ENCODE measurements around the gene SLC38A2.

The SLC38A2 gene

GRCh38 chr12:46373301-46374296 is 1.0 kb upstream of the SLC38A2 start:
- peak; percentile 56 for DNase-seq

DNA sequence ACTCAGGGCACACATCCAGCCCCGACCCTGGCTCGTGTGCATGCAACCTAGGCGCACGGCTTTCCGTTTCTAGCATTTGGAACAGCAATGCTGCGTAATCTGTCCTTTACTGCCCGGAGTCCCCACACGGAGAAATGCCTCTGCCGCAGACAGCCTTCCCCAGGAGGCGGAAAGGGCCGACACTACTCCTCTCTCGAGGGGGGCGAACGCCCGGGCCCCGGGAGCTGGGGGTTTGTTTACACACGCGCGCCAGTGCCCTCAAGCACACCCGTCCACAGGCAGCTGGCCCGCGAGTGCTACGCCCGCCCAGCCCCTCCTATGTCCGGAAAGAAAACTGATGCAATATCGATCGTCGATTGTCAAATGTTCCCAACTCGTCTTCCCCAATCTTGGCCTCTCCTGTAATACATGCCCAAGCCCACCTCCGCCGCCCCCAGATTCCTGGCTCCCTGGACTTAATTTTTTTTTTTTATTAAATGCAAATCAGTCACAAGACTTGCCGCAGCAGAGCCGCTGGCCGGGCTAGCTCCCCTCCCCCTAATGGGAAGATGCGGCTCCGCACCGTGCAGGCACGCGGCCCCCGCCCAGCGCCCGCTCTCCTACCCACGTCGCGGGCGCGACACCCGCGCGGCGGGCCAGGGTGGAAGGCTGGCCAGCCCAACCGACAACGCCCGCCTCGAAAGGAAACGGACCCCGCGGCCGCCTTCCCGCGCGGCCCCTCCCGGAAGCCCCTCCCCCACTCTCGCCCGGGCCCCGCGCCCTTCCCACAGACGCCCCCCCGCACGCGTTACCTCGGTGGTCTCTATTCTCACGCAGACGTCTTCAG is 642 bp downstream of the SLC38A2 start:
- peak; percentile 65 for DNase-seq

DNA sequence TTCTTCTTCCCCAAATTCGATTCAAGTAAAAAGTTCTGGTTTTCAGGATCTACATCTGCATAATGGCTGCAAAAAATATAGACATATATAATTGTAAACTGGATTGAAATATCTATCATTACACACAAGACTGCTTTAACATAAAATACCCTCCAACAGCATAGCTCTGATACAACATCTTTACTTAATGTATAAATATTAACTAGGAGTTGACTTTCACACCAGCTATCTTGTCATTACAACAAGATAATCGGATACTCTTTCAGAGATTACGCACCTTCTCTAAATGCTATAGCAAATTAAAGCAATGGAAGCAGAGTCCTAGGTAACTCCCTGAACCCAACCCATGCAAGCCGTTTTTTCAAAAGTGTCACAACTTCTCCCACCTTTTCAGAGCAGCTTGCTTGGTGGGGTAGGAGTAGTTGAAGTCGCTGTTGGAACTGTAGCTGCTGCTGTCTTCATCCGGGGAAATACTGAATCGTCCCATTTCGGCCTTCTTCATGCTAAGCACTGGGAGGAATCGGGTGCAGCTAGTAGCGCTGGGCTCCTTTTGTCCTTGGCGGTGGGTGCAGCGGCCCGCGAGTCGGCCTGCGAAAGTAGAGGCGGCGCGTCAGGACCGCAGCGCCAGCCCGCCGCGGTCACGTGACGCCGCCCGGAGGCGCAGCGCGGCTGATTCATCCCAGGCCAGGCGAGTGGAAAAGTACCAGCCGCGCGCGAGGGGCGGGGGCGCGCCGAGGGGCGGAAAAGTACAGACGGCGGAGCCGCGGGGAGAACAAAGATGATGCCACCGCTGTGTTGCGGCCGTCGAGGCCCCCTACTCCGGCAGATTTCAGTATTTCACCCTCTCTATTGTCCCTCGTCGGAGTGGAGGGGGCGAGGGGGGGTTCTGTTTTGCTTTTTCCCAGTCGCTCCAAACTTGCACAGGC is 1.5 kb downstream of the SLC38A2 start:
- DNase-seq, result peak; percentile 85

DNA sequence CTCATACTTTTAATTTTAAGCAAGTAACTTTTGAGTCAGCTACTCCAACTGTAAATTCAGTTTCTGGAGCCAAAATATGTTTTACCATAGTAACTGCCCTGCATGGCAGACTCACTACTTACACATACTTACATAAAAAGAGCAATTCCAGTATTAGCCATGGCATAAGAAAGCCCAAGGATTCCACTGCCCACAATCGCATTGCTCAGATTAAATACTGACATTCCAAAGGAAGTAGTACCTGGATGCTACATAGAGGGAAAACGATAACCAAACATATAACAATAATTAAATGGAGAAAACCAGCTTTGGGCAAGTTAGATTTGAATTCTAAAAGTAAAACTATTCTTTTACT is 2.2 kb downstream of the SLC38A2 start:
- peak; percentile 9 for DNase-seq

GRCh38 chr12:46369474-46370379 is 2.8 kb downstream of the SLC38A2 start:
- DNase-seq, result peak; percentile 33

DNA sequence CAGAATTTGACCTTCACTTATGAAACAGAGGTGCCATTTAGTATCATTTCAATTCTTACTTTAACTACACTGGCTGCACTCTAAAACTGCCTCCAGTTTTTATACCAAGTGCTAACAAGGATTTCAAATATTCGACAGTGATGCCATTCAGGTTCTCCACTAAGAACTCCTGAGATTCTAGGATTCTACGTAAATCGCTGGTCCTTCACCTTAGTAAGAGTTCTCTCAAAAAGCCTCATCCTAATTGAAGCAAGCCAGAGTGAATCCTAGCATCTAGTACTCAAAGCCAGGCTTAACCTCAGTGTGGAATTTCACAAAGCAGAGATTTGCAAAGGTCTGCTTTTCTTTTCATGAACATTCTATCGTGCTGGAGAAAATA is 3.5 kb downstream of the SLC38A2 start:
- DNase-seq, result peak; percentile 3

GRCh38 chr12:46368684-46369083 is 3.9 kb downstream of the SLC38A2 start:
- DNase-seq, result peak; percentile 2

GRCh38 chr12:46368138-46368537 is 4.4 kb downstream of the SLC38A2 start:
- DNase-seq, result peak; percentile 13

- peak; percentile 26 for DNase-seq
Observed at GRCh38 chr12:46367351-46368029, 5.1 kb downstream of the SLC38A2 start.

- DNase-seq, result peak; percentile 6
Observed at GRCh38 chr12:46366771-46367170, 5.8 kb downstream of the SLC38A2 start.

DNA sequence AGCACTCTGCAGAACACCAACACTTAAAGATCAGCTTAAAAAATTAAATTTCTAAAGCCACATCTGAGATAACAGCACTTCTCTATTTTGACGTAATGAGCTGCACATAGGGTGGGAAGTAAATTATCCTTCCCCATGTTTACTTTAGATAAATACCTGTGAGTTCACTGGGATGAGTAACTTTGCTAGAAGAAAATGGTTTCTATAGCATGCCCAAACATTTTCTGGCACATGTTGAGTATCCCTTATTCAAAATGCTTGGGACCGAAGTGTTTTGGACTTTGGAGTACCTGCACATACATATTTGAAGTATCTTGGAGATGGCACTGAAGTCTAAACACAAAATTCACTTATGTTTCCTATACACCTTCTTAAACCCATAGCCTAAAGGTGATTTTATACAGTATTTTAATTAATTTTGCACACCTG is 6.6 kb downstream of the SLC38A2 start:
- DNase-seq, result peak; percentile 3

- peak; percentile 80 for DNase-seq
Observed at GRCh38 chr12:46364777-46365580, 7.6 kb downstream of the SLC38A2 start.

GRCh38 chr12:46364300-46364696 is 8.3 kb downstream of the SLC38A2 start:
- peak; percentile 1 for DNase-seq

- DNase-seq, result peak; percentile 1
Observed at GRCh38 chr12:46363582-46364299, 8.8 kb downstream of the SLC38A2 start.

DNA sequence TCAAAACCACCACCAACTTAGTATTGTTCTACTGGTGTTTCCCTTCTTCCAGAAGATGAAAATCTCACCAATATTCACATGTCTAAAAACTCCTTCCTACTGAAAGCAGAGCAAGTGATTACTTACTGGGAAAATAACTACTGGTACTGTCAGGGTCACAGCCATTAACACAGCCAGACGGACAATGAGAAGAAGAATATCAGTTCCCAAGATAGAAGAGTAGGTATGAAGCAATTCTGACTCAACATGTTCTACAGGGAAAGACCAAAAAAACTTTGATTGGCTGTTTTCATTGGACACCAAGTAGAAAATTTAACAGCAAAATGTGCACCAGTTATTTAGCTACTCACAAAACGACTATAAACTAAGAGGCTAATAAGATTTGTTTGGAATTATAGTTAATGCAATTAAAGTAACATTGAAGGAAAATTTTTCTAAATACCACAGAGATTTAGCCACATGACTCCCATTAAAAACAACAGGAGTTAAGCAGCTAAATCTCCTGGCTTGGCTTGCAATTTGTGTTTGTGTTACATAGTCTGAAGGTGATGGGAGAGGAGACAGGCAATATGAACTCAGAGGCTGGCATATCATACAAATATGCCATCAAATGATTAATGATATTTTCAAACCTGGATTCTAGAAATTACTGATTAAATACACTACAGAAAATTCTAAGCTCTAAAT is 9.5 kb downstream of the SLC38A2 start:
- DNase-seq, result peak; percentile 48

- DNase-seq, result peak; percentile 1
Observed at GRCh38 chr12:46361667-46362034, 10.9 kb downstream of the SLC38A2 start.

- peak; percentile 3 for DNase-seq
Observed at GRCh38 chr12:46360908-46361666, 11.5 kb downstream of the SLC38A2 start.

DNA sequence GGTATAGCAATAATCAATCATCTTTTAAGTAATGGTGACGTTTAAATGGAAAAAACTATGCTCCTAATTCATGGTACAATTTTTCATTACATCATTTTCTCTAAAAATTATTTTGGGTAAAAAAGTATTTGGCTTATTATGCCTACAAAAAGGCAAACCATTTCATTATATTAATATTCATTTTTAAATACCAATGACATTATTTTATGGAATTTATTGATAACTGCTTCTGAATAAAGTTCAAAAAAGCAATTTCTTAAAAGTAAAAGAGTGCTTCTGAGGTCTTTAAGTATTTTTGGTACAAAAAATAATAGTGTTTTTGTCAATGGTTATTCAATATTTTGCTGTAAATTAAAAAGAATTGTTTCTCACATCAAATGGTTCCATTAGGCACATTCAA is 12.2 kb downstream of the SLC38A2 start:
- no peak for DNase-seq

Data from HCEC 1CT (cell line).